ENCODE results near the gene TAOK1. TPM values are rescaled to one million over a fixed set of nuclear protein-coding genes. Genes with fewer than 3 reads are reported as not detected.

Gene TAOK1
- total and polyA plus RNA-seq, 9 of the 15 experiments (the other 6 are each of a cell fraction or from before 2014, with no cell fraction given), result 3.2 to 33.1 (median 16.5) TPM

- peak; percentile 43; the same call in 1 of the 2 replicates for TF ChIP-seq TEAD4 (IDR thresholded peaks at IDR 0.05; ENCODE audit: low read length)
- TF ChIP-seq TEAD4 (CRISPR knock-in tag; IDR thresholded peaks at IDR 0.05; ENCODE audit: borderline replicate concordance), result no peak
- TF ChIP-seq POLR2A (conservative IDR thresholded peaks at IDR 0.05), result peak; percentile 95
- TF ChIP-seq ZKSCAN1 (IDR thresholded peaks at IDR 0.05; ENCODE audit: low read depth, low read length), result peak; percentile 19; the same call in 1 of the 2 replicates
- TF ChIP-seq, protein P1, sequence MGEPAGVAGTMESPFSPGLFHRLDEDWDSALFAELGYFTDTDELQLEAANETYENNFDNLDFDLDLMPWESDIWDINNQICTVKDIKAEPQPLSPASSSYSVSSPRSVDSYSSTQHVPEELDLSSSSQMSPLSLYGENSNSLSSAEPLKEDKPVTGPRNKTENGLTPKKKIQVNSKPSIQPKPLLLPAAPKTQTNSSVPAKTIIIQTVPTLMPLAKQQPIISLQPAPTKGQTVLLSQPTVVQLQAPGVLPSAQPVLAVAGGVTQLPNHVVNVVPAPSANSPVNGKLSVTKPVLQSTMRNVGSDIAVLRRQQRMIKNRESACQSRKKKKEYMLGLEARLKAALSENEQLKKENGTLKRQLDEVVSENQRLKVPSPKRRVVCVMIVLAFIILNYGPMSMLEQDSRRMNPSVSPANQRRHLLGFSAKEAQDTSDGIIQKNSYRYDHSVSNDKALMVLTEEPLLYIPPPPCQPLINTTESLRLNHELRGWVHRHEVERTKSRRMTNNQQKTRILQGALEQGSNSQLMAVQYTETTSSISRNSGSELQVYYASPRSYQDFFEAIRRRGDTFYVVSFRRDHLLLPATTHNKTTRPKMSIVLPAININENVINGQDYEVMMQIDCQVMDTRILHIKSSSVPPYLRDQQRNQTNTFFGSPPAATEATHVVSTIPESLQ (CRISPR knock-in tag; IDR thresholded peaks at IDR 0.05), result no peak; the same call in 1 of the 2 replicates
- TF ChIP-seq ZNF24 (IDR thresholded peaks at IDR 0.05), result no peak
- TF ChIP-seq CBX5 (IDR thresholded peaks at IDR 0.05; ENCODE audit: borderline replicate concordance, low read depth), result no peak
- TF ChIP-seq, protein P2, sequence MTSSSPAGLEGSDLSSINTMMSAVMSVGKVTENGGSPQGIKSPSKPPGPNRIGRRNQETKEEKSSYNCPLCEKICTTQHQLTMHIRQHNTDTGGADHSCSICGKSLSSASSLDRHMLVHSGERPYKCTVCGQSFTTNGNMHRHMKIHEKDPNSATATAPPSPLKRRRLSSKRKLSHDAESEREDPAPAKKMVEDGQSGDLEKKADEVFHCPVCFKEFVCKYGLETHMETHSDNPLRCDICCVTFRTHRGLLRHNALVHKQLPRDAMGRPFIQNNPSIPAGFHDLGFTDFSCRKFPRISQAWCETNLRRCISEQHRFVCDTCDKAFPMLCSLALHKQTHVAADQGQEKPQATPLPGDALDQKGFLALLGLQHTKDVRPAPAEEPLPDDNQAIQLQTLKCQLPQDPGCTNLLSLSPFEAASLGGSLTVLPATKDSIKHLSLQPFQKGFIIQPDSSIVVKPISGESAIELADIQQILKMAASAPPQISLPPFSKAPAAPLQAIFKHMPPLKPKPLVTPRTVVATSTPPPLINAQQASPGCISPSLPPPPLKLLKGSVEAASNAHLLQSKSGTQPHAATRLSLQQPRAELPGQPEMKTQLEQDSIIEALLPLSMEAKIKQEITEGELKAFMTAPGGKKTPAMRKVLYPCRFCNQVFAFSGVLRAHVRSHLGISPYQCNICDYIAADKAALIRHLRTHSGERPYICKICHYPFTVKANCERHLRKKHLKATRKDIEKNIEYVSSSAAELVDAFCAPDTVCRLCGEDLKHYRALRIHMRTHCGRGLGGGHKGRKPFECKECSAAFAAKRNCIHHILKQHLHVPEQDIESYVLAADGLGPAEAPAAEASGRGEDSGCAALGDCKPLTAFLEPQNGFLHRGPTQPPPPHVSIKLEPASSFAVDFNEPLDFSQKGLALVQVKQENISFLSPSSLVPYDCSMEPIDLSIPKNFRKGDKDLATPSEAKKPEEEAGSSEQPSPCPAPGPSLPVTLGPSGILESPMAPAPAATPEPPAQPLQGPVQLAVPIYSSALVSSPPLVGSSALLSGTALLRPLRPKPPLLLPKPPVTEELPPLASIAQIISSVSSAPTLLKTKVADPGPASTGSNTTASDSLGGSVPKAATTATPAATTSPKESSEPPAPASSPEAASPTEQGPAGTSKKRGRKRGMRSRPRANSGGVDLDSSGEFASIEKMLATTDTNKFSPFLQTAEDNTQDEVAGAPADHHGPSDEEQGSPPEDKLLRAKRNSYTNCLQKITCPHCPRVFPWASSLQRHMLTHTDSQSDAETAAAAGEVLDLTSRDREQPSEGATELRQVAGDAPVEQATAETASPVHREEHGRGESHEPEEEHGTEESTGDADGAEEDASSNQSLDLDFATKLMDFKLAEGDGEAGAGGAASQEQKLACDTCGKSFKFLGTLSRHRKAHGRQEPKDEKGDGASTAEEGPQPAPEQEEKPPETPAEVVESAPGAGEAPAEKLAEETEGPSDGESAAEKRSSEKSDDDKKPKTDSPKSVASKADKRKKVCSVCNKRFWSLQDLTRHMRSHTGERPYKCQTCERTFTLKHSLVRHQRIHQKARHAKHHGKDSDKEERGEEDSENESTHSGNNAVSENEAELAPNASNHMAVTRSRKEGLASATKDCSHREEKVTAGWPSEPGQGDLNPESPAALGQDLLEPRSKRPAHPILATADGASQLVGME (CRISPR knock-in tag; IDR thresholded peaks at IDR 0.05), result no peak
- 0 out of 2 replicates have a peak, but pooled peaks have one; percentile 29 for TF ChIP-seq ELF1 (tag; IDR thresholded peaks at IDR 0.05)
- TF ChIP-seq MED1 (CRISPR knock-in tag; IDR thresholded peaks at IDR 0.05; ENCODE audit: borderline replicate concordance), result no peak
- TF ChIP-seq KDM5B (IDR thresholded peaks at IDR 0.05; ENCODE audit: insufficient replicate concordance, low read depth, low read length), result peak; percentile 75
- no peak for TF ChIP-seq RERE (CRISPR knock-in tag; IDR thresholded peaks at IDR 0.05; ENCODE audit: borderline replicate concordance)
- TF ChIP-seq HSF4 (CRISPR knock-in tag; IDR thresholded peaks at IDR 0.05; ENCODE audit: borderline replicate concordance), result no peak
- TF ChIP-seq BACH1 (tag; IDR thresholded peaks at IDR 0.05), result no peak
These were observed at the start of gene TAOK1 (continued) for GRCh38 chr17:29389982-29390850.

All from K562 (cell line).